GM19372 (cell line): Measurements from ENCODE around the gene SRSF3.
"Not testable (repeated sequence)": the region's sequence is repeated elsewhere in the genome, so short reads cannot be mapped to it uniquely, and the experiment has no call there.

Experiments used
- ATAC-seq: cut with Tn5 transposase; IDR thresholded peaks from one replicate; pipeline ENCODE4 v1.9.1; 2021; ENCODE audit warnings: mild to moderate bottlenecking, low read depth, moderate library complexity; ENCODE audit not compliant: unreplicated experiment

The SRSF3 gene

GRCh38 chr6:36603222-36604089 lies 9.3 kb downstream of the SRSF3 start:
- no peak for ATAC-seq

DNA sequence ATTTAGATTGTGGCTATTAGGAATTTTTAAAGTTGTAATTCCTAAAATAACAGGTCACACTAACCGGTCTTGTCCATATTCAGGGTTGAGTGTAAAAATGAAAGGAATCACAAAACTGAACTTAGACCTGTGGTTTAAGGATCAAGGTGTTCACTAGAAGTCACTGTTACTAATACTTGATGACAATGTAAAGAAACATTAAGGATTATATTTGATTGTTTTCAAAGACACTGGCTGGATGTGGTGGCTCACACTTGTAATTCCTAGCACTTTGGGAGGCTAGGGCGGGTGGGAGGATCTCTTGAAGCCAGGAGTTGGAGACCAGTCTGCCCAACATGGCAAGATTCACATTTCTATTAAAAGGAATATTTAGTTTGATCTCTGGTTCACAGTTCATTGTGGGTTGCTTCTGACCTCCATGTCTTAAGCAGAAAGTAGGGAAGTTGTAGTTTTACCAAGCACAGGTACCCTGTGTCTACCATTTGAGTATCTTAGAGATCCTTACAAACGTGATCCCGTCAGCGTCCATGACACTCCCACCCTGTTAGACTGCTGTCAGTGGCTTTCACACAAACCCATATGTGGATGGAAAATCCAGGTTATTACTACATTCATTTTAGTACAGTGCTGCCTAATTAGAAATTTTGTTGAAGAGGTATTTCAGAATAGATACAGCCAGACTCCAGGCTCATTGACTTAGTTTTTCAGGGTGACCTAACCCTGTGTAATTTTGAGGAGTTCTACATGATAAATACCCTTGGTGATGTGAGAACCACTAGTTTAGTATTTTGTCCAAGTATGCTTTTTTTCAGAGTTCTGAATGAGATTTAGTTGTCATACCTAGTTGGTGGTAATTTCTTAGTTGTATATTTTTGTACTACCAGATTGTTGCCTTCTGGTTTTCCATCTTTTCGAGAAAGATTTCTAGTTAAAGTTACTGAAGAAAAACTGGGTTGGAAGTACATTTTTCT lies 10.2 kb downstream of the SRSF3 start:
- ATAC-seq = no peak

DNA sequence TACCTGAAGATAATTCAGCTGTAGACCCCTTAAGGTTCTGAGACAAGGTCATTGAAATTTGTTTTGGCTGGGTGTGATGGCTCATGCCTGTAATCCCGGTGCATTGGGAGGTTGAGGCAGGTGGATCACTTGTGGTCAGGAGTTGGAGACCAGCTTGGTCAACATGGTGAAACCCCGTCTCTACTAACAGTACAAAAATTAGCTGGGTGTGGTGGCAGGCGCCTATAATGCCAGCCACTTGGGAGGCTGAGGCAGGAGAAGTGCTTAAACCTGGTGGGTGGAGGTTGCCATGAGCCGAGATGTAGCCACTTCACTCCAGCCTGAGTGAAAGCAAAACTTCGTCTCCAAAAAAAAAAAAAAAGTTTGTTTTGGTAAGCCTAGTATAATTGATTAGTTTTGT lies 11.0 kb downstream of the SRSF3 start:
- no peak for ATAC-seq

GRCh38 chr6:36605560-36606391 lies 11.6 kb downstream of the SRSF3 start:
- no peak for ATAC-seq

DNA sequence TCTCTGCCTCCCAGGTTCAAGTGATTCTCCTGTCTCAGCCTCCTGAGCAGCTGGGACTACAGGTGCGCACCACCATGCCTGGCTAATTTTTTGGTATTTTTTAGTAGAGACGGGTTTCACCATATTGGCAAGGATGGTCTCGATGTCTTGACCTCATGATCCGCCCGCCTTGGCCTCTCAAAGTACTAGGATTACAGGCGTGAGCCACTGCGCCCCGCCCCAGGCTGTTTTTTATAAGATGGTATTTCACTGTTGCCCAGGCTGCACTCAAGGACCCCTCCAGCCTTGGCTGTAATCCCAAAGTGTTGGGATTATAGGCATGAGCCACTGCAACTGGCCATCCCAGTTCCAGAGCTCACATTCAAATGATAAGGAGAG lies 13.1 kb downstream of the SRSF3 start:
- ATAC-seq = not testable (repeated sequence)

- ATAC-seq = no peak
Measured at GRCh38 chr6:36607683-36608386, 13.7 kb downstream of the SRSF3 start.

DNA sequence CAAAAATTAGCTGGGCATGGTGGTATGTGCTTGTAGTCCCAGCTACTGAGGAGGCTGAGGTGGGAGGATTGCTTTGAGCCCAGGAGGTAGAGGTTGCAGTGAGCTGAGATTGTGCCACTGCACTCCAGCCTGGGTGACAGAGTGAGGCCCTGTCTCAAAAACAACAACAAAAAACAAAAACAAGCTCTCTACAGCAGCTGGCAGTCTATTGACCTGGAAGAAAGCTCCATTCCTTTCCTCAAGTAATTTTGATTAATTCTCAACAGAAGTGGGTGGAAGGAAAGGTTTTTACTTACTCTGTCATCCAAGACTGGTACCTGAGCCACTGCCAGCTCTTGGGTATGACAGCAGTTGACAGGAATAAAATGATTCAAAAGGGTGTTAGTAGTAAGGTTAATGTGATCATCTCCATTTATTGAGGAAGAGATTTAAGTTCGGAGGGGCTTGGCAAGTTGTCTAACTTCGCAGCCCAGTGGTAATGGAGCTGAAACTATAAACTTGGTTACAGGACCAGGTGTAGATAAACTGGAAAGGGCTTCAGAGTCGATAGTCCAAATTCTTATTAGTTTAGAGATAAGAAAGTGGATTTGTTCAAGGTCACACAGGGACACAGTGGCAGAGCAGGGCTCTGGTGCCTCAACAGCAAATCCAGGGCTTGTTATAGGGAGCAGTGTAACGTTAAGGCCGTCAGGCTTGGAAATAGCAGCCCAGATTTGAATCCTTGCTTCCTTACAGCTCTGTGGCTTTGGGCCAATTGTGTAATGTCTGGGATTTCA lies 14.8 kb downstream of the SRSF3 start:
- no peak for ATAC-seq

DNA sequence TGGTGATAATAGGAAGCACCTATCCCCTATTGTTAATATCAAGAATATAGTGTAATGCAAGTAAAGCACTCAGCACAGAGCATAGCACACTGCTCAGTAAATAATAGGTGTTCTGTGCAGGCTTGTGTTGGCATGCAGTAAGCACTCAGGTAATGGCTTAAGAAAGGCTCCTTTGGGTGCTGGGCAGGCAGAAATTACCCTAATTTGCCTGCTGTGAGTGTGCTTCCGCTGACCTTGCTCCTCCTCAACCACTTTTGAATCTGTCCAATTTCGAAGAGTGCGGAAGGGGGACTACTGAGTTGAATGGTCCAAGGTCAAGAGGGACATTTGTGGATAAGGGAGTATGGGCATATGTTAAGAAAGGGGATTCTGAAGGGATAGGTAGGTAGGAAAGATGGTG lies 15.4 kb downstream of the SRSF3 start:
- no peak for ATAC-seq

GRCh38 chr6:36610041-36610955 lies 16.1 kb downstream of the SRSF3 start:
- no peak for ATAC-seq

DNA sequence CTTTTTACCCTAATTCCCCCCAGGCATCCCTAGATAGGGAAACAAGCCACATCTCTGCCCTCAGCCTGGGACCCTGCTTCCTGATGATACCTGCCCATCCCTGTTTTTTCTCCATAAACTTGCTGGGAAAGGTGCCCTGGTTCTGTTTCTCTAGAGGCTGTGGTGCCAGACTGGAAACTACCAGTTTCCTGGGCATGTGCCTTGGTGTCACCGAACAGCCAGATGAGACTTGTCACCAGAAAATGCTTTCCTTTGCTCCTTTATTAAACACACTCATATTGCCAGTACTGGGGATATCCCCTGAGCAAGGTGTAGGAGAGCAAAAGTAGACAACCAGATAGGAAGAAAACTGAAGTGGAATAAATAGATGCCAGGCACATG lies 16.8 kb downstream of the SRSF3 start:
- no peak for ATAC-seq

DNA sequence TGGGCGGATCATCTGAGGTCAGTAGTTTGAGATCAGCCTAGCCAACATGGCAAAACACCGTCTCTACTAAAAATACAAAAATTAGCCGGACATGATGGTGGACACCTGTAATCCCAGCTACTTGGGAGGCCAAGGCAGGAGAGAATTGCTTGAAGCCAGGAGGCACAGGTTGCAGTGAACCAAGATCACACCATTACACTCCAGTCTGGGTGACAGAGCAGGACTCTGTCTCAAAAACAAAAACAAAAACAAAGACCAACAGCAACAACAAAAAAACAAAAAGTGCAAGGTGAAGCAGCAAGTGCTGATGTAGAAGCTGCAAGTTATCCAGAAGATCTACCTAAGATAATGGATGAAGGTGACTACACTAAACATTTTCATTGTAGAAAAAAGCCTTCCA lies 17.5 kb downstream of the SRSF3 start:
- ATAC-seq = not testable (repeated sequence)

GRCh38 chr6:36612101-36612625 lies 18.0 kb downstream of the SRSF3 start:
- no peak for ATAC-seq

DNA sequence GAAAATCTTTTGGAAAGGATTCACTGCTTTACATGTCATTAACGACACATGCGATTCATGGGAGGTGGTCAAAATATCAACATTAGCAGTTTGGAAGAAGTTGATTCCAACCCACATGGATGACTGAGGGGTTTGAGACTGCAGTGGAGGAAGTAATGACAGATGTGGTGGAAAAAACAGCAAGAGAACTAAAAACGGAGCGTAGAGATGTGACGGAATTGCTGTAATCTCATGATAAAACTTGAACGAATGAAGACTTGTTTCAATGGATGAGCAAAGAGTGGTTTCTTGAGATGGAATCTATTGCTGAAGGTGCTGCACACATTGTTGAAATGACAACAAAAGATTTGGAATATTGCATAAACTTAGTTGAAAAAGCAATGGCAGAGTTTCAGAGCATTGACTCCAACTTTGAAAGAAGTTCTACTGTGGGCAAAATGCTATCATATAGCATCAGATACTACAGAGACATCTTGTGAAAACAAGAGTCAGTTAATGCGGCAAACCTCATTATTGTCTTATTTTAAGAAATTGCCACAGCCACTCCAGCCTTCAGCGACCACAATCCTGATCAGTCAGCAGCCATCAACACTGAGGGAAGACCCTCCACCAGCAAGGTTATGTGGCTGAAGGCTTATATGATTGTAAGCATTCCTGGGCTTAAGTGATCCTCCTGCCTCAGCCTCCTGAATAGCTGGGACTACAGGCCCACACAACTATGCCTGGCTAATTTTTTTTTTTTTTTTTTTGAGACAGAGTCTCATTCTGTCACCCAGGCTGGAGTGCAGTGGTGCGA lies 19.2 kb downstream of the SRSF3 start:
- ATAC-seq = no peak

- no peak for ATAC-seq
Measured at GRCh38 chr6:36615018-36615761, 21.0 kb downstream of the SRSF3 start.

DNA sequence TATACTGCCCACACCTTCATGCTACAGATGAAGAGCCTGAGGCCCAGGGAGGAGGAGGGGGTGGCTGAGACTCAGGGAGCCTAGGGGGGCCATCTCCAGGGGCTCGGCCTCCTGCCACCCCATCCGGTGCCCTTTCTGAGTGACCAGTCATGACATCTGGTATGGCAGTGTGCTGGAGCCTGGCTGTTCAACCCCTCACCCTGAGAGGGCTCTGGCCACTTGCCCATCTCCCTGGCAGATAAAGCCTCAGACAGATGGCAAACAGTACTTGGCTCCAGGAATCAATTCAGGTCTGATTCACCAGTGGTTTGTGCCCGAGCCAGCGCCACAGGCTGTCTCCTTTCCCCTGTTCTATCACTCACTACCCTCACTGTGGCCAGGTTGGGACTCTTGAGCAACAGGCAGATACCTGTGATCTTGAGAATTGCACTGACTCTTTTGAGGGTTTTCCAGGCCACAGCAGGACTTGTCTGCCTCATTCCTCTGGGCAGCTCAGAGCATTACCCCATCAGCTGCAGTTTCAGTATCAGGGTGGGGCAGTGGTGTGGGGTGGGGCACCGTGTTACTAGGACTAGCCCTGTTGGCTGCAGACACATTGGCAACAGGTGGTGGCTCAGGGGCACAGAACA lies 22.8 kb downstream of the SRSF3 start:
- no peak for ATAC-seq
